RKO (cell line): ENCODE results near the gene UBXN2A.
"Not testable (repeated sequence)": the region's sequence is repeated elsewhere in the genome, so short reads cannot be mapped to it uniquely, and the experiment has no call there.

Experiments
- DNase-seq: peaks from one replicate; pipeline ENCODE4 v3.0.0-alpha.2; 2016; ENCODE audit warnings: low spot score

Gene UBXN2A

DNA sequence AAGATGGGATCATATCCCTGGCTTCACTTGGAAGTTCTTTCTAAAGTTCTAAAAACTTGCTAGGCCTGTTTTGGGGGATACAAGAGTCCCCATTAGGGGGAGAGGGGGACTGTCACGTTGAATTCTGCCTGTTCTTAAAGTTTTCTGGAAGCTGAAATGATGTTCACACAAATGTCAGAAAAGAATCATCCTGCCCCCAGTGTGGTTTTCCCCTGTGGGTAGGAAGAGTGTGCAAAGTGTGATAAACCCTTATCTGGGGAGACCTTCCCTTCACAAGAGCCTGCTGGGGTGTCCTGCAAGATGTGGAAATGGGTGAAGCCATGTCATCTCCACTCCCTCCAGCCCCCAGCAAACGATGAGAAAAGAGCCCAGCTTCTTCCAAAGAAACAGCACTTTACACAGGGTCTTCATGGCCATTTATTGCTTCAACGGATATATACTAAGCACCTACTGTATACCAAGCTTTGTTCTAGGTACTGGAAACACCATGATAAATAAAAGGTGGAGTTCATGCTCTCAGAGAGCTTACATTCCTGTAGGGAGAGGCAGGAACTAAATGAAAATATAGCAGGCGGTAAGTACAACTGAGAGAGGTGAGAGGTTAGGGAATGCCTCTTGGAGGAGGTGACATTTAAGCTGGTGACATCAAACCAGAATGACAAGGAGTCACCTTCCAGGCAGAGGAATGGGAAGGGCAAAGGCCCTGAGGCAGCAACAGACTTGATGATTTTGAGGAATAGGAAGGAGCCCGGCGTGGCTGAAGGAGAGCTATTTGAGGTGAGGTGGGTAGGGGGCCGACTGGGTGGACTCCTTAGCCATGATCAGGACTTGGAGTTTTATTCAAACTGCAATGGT lies 71.2 kb downstream of the UBXN2A start:
- no peak for DNase-seq

DNA sequence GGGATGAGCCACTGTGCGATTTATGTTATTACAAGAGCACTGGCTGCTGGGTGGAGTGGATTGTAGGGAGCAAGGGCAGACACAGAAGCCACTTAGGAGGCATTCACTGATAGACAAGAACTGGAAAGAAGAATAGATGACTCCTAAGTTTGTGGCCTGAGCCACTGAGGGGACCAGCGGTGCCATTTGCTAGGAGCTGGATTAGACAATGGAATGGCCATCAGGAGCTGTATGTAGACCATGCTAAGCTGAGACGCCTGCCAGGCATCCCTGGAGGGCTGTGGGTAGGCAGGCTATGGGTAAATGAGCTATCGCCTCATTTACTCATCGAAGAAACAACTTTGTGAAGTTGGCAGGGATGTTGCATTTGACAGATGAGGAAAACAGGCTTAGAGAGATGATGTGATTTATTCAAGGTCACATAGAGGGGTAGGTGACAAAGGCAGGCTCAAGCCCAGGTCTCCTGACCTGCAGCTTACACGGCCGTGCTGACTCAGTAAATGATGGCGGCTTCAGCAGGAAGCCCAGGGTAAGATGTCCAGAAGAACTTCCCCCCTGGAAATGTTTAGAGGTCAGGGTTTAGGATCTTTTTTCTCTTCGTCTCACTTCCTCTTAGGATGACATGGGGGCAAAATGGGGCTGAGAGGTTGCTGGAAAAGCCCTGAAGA lies 72.4 kb downstream of the UBXN2A start:
- DNase-seq, result no peak

DNA sequence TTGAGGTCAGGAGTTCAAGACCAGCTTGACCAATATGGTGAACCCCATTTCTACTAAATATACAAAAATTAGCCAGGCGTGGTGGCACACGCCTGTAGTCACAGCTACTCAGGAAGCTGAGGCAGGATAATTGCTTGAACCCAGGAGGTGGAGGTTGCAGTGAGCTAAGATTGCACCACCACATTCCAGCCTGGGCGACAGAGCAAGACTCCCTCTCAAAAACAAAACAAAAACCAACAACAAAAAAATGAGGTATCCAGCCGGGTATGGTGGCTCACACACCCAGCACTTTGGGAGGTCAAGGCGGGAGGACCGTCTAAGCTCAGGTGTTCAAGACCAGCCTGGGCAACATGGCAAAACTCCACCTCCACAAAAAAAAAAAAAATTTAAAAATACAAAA lies 74.6 kb downstream of the UBXN2A start:
- DNase-seq, result not testable (repeated sequence)

DNA sequence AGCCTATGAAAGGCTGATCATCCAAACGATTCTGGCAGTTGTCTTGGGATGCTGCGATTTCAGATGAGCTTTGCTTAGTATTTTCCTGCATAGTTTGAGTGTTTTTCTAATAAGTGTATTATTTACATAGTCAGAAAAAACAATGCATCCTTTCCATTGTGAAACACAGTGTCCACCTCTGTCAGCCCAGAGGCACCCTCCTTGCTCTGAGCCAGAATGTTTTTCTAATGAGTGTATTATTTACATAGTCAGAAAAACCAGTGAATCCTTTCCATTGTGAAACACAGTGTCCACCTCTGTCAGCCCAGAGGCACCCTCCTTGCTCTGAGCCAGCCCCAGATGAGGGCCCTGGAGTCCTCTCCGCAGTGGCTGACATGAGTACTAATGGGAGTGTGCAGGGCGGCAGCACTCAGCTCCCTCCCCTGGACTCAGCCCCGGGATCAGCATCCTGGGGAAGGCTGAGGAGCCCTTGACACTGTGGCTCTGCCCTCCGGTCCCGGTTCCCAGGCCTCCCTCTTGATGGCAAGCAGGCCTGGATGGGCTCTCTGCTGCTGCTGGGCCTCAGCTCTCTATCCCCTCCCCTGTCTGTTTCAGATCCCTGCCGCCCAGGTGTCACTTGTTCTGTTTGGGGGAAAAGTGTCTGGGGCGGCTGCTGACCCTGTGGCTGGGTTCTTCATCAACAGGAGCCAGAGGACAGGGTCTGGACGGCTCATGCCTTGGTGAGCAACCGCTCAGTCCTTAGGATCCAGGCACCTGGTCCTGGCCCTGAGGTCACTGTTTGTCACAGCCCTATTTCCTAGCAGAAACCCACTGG lies 75.5 kb downstream of the UBXN2A start:
- DNase-seq, result peak; percentile 36

DNA sequence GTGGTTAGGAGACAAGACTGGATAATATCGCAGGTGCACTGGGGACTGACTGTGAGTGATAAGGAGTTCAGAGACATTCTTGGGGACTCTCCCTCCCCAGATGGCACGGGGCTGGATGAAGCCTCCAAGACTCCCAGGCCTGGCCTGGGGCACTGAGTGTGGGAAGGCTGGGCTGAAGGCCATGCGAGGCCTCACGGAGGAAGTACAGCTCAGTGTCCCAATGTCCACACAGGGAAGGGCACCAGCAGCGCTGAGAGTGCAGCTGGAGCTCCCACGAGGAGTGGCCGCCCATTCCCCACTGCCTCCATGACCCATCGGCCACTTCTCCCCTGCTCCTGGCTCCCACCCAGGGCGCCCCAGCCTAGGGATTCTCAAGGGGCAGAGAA lies 76.1 kb downstream of the UBXN2A start:
- DNase-seq, result no peak

DNA sequence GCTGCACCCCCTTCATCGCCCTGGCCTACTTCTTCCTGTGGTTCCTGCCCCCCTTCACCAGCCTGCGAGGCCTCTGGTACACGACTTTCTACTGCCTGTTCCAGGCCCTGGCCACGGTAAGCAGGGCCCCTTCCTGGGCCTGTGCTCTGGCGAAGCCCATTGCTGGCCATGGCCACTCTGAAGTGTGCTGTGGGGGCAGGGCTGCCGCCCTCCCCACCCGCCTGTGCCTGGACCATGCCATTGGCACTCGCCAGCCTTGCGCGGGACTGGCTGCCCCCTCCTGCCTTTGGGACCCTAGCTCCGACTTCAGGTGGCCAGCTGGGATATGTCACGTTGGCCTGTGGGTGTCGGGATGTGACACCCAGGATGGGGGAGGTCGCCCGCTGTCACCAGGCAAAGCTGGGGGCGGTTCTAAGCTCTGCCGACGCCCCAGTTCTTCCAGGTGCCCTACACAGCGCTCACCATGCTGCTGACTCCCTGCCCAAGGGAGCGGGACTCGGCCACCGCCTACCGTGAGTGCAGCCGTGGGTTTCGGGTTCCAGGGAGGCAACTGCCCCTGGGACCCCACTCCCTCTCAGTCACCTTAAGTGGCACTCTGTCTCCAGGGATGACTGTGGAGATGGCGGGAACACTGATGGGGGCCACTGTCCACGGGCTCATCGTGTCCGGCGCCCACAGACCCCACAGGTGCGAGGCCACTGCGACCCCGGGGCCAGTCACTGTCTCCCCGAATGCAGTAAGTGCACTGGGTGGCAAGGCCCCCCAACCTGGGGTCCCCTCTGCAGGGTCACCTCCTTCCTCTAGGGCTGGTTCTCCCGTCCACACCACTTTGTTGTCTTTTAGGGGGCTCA lies 76.8 kb downstream of the UBXN2A start:
- no peak for DNase-seq

DNA sequence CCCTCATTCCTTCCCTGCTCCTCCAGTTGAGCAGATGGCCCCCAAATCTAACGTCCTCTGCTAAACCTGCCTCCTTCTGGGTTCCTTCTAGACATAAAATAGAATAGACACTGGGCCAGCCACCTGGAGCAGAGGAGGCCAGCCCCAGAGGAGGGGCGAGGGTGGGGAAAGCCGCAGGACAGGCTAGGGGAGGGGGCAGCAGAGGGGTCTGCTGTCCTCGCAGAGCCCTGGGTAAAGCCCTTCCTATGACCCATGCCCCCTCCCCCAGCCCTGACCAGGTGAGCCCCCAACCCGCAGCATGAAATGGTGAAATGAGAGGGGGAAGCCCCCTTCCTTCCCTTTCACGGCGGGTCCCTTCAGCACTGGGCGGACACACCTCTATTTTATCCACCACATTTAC lies 77.4 kb downstream of the UBXN2A start:
- DNase-seq, result no peak

DNA sequence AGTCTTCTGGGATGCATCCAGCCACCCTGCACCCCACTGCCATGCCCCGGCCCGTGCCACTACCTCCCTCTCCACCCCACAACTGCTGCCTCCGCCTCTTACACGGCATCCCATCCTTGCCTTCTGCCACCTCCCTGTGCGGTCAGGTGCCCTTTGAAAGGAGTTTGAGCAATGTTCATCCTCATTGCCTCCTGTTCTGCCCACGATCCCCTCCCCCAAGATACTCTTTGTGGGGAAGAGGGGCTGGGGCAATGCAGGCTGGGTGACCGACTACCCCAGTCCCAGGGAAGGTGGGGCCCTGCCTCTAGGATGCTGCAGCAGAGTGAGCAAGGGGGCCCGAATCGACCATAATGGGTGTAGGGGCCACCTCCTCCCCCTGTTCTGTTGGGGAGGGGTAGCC lies 78.0 kb downstream of the UBXN2A start:
- no peak for DNase-seq

DNA sequence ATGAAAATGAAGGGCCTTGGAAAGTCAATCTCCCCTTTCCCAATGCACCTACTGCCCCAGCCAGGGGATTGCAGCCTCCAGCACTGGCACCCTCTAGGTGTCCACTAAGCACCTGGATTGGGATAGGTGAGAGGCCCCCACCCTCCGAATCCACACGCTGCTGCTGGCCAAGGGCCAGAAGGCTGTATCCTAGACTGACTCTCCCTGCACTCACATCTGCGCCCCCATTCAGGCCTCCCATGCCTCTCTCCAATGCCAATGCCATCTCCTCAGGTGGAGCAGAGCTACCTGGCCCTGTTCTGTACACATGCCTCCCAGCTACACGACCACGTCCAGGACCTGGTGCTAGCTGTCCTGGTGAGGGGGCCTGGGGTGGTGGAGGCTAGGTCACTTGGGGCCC lies 79.5 kb downstream of the UBXN2A start:
- DNase-seq, result no peak

DNA sequence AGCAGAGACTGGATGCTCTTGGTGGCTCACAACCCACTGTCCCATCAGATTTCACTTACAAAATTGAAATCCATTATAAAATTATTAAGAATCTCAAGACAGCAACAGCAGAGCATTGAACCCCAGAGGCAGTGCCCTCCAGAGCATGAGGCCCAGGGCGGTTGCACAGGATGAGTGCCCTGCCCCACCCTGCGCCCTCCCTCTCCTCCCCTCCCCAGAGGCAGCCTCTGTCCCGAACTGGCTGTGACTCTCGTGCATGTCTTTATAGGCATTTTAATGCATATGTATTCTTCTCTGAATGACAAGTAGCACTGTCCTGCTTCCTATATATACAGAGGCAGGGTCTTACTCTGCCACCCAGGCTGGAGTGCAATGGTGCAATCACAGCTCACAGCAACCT lies 80.0 kb downstream of the UBXN2A start:
- no peak for DNase-seq

DNA sequence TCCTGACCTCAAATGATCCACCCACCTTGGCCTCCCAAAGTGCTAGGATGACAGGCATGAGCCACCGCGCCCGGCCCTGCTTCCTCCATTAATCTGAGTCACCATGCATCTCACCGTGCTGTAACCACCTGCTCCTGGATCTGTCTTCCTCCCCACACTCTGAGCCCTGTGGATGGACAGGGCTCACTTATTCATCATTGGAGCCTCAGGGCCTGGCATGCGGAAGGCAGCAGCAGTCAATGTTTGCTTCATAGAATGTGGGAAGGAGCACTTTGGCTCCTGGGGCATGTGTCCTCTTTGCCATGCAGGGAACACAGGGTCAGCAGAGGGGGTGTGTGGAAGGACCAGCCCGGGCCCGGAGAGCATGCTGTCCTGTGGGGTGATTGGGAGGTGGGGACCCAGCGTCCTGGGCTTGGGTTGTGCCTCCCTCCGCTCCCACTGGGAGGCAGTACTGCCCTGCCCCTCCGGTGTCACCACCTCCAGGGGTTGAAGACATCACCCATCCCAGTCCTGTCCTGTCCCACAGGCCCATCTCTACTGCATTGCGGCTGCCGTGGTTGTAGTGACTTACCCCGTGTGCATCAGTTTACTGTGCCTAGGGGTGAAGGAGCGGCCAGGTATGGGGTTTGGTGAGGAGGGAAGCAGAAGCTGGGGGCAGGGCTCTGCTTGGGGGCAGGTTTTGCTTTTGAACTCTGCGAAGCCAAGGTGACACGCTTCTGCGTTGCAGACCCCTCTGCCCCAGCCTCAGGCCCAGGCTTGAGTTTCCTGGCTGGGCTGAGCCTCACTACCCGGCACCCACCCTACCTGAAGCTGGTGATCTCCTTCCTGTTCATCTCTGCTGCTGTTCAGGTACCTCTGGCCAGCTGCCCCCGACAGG lies 81.1 kb downstream of the UBXN2A start:
- DNase-seq, result peak; percentile 39

DNA sequence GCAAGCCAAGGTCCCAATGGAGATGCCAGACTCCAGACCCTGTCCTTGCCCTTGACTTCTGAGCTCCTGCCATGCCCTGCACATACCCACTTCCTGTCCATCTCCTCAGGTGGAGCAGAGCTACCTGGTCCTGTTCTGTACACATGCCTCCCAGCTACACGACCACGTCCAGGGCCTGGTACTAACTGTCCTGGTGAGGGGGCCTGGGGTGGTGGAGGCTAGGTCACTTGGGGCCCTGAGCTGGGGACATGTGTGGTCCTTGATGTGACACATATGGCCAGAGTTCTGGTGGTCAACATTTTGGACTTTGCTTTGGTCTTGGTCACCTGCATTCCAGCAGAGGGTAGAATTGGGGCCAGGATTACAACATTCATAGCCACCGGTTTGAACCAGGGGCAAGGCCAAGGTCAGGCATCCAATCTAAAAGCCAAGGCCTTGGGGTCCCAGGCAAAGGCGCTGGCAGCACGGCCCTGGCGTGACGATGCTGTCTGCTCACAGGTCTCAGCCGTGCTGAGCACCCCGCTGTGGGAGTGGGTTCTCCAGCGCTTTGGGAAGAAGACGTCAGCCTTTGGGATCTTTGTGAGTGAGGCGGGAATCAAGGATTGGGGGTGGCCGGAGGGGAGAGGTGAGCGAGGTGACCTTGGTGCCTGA lies 82.2 kb downstream of the UBXN2A start:
- DNase-seq, result no peak

DNA sequence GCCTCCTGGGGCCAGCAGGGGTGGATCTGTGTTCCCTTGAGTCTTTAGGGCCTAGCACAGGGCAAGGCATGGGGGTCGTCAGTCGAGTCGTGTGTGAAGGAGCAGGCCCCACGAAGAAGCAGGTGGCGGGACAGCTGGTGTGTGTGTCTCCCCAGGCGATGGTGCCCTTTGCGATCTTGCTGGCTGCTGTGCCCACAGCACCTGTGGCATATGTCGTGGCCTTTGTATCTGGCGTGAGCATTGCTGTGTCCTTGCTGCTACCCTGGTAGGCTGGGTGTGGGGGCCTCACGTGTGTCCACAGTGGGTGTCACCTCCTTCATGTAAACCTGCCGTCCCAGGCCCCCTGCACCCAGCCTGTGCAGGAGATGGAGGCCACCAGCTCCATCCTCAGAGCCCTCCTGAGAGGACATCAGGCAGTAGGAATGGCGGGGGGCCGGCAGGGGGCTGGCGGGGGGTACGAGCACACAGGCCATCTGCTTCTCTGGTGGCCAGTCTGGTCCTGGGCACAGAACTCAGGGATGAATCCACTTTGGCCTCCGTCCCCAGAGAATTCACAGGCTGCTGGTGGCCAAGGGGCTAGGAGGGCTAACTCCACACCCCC lies 82.8 kb downstream of the UBXN2A start:
- DNase-seq, result no peak

DNA sequence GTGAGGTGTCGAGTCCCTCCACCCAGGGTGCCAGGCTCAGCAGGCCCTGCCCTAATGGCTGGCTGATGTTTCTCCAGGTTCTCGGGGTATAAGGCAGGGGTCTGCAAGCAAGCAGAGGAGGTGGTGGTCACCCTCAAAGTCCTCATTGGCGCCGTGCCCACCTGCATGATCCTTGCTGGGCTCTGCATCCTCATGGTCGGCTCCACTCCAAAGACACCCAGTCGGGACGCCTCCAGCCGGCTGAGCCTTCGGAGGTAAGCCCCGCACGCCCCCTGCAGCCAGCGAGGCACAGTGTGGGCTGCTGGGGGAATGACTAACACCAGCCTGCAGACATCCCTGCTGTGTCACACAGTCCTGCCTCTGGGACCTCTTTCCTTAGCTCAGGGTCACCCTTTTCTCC lies 83.8 kb downstream of the UBXN2A start:
- no peak for DNase-seq

DNA sequence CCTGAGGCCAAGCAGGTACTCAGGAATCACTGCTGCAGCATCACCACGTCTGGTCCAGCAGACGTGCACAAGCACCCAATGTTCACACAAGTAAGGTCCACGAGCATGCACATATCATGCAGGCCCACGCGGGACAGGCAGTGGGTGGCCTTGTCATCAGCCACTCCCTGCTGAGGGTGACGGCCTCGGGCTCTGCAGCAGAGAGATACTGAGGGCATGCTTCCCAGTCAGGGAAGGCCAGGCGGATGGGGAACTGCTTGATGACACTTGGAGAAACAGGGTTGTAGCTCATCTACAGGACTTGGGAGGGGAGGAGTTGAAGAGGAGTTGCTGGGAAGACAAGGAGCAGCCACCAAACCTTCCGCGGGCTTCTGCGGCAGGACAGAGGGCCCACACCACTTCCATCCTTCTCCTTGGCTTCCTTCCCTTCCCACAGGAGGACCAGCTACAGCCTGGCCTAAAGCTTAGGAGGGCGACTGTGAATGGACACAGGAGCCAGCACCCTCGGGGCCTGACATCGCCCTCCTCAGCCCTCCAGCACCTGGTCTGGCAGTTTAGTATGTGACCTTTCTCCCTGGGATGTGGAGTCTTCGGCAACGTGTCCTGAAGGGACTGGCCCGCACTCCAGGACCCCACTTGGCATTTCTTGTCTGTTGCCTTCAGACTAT lies 84.9 kb downstream of the UBXN2A start:
- no peak for DNase-seq

DNA sequence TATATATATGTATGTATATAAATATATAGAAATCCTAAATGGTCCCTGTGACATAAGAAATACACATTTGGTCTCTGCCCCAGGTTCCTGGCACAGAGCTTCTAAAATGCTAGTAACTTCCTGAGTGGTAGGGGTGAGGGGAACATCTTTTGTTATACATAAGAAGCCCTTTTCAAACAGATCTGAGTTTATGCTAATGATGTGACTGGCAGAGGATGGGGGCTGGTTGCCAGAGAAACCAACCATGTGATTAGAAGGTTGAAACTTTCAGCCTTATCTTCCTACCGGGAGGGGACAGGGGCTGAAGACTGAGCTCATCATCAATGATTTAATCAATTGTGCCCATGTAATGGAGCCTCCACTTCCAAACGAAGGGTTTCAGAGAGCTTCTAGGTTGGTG lies 86.0 kb downstream of the UBXN2A start:
- DNase-seq, result no peak

DNA sequence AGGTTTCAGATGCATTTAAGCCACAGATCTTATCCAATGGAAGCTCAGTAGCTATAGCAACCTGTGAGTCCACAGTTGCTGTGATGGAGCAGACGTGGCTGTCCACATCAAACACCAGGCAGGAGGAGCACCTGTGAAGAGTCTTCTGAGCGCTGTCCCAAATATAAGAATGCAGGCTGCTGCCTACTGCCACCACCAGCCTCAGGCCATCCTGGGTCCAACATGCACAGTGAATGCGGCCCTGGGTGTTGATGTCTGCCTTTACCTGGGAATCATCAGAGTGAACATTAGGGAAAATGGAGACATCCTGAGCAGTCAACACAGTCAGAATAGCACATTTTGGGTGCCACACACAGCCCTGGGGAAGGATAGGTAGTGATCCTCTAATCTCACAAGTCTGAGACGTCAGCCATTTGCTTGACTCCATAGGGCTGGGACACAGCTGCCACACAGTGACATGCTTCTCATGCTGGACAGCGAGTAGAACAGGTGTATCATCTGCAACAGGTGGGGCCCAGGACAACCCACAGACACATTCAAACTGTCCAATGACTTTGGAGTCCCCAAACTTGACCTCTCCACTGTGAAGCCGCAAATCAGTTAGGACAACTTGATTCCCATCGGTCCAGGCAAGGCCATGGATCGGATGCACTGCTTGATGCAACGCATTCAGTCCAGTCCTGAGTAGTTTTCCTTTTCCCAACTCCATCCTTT lies 98.7 kb downstream of the UBXN2A start:
- DNase-seq, result no peak

DNA sequence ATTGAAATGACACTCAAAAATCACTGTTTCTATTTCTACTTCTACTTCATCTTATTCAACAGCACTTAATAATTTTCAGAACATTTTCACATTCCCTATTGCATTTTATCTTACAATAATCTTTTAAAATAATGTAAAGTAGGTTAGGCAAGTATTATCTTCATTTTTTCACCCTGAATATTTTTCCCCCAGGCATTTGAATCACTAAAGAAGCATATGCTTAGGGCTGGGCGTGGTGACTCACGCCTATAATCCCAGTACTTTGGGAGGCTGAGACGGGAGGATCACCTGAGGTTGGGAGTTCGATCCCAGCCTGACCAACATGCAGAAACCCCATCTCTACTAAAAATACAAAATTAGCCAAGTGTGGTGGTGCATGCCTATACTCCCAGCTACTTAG lies 100.2 kb downstream of the UBXN2A start:
- DNase-seq, result no peak

DNA sequence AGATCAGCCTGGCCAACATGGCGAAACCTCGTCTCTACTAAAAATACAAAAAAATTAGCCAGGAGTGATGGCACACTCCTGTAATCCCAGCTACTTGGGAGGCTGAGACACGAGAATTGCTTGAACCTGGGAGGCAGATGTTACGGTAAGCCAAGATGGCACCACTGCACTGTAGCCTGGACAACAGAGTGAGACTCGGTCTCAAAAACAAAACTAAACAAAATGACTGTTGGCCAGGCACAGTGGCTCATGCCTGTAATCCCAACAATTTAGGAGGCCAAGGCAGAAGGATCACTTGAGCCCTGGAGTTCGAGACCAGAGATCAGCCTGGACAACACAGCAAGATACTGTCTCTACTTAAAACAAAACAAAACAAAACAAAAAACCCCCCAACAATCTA lies 102.9 kb downstream of the UBXN2A start:
- DNase-seq, result not testable (repeated sequence)
